Dedifferentiated amniotic fluid mesenchymal stem cell (primary cell): ENCODE results near the gene CCL20.
"Not testable (repeated sequence)": the region's sequence is repeated elsewhere in the genome, so short reads cannot be mapped to it uniquely, and the experiment has no call there.

Experiments used
- DNase-seq: peaks from one replicate; pipeline ENCODE4 v3.0.0-alpha.2; 2016; ENCODE audit errors: extremely low spot score

Gene CCL20

DNA sequence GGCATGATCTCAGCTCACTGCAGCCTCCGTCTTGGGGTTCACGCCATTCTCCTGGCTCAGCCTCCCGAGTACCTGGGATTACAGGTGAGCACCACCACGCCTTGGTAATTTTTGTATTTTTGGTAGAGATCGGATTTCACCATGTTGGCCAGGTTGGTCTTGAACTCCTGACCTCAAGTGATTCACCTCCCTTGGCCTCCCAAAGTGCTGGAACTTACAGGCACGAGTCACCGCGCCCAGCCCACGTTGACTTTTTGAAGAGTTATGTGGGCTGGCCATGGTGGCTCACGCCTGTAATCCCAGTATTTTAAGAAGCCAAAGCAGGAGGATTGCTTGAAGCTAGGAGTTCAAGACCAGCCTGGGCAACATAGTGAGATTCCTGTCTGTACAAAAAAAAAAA, 20.8 kb downstream of the CCL20 start:
- no peak for DNase-seq

DNA sequence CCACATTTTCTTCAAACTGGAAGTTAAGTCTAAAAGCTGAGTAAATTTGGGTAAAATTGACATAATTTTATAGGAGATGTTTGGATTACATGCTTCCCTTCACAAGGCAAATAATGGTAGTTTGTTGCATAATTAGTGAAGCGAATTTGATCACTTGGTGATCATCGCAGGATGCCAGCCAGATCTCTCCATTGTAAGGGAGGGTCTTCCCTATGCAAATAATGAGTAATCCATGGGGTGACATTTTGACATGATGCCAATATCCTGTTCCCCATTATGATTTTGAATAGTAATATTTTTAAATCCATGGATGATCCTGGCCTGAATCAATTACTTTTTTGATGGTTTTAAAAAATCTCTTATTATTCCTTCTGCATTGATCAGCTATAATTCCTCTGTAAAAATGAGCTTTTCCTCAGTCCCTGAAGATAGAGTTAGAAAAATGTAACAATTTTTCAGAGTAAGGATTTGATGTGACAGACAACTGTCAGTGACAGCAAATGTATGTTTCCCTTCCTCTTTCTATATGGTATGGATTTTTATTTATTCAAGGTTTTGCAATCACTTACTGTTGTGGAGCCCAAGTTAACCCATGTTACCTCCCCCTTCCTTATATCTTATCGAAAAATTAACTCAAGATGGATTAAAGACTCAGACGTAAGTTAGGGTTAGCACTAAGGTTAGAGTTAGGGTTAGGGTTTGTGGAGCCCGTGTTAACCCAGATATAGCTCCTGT, 21.4 kb downstream of the CCL20 start:
- no peak for DNase-seq

DNA sequence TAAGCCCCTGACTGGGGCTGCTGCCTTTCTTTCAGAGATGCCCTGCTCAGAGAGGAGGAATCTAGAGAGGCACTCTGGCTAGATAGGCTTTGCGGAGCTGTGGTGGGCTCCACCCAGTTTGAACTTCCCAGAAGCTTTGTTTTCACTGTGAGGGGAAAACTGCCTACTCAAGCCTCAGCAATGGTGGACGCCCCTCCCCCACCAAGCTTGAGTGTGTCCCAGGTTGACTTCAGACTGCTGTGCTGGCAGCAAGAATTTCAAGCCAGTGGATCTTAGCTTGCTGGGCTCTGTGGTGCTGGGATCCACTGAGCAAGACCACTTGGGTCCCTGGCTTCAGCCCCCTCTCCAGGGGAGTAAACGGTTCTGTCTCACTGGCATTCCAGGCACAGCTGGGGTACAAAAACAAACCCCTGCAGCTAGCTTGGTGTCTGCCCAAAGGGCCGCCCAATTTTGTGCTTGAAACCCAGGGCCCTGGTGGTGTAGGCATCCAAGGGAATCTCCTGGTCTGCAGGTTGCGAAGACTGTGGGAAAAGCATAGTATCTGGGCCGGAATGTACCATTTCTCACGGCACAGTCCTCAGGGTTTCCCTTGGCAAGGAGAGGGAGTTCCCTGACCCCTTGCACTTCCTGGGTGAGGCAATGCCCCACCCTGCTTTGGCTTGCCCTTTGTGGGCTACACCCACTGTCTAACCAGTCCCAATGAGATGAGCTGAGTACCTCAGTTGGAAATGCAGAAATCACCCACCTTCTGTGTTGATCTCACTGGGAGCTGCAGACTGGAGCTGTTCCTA, 25.9 kb downstream of the CCL20 start:
- not testable (repeated sequence) for DNase-seq

DNA sequence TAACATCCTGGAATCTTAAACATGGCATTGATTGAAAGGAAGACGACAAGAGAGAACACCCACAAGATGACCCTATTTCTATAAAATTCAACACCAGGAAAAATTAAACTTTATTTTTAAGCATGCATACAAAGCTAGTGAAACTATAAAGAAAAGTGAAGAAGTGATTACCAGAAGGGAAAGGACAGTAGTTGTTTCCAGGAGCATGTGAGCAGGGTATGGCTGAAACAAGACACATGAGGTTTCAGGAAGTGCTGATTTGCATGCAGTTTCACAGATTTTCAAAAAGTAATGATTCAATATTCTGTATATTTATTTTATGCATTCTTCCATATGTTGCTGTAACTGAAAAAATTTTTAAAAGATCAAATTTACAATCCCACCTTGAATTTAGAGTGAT, 33.2 kb downstream of the CCL20 start:
- no peak for DNase-seq

DNA sequence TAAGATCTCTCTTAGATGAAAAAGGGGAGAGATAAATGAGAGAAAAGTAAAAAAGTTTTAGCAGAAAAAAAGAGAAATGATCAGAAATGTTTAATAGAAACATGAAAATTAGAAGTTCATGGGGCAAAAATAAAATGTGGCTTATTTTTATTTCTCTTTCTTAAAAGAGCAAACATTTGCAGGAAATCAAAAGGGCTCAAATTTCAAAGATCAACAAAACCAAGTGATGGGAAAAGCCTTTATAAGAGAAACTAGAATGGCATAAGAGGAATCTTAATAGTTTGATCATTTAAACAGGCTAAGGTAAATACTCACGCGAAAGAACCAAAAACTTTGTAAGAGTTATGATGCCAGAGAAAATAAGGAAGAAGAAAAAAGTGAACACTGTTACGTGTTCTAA, 34.5 kb downstream of the CCL20 start:
- no peak for DNase-seq

DNA sequence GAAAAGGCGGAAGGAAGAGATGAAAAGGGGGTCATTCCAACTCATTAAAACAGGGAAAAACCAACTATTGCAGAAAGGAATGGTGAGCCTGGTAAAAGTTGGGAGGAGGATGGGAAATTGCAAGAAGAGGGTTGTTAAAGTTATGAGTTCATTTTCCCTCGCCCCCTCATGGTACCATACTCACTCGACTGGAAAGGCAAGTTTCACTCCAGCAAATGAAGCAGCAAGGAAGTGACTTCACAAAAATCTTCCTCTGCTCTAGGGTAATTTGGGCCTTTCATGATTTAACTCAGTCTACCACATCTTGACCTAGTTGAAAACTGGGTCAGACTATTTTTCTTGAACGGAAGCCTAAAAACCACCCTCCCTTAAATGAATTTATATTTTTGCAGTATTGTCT, 34.9 kb downstream of the CCL20 start:
- DNase-seq = no peak

DNA sequence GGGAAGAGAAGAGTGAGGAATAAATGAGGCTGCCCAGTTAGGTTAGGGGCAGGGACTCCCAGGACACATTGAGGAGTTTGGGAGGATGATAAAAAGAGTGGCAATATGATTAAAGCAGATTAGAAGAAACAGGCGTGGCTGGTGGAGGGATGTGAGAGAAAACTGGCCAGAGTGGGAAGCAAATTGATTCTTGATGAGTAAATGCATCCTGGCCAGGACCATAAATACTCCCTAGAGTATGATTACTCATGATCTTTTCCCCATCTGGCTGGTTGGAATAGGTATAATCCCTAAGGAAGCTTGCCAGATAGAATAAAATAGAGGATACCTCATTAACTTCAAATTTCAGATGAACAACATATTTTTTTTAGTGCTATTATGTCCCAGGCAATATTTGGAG, 36.3 kb downstream of the CCL20 start:
- DNase-seq = no peak

DNA sequence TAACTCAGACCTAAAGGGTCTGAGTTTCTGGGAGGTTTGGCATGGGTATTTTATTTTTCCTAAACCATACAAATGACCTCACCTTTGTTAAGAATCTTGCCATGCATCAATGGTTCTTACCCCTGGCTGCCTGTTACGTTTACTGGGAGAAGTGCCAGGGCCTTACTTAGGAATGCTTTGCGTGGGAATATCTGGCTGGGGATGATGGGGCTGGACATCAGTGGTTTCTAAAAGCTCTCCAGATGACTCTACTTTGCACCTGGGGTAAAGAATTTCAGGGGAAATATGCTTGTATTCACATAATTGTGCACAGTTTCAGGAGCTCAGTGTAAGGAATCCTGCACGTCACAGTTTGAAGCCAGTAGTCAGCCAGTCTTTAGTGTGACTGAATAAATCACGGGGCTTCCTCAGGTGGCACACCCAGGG, 39.6 kb downstream of the CCL20 start:
- peak; percentile 77 for DNase-seq

DNA sequence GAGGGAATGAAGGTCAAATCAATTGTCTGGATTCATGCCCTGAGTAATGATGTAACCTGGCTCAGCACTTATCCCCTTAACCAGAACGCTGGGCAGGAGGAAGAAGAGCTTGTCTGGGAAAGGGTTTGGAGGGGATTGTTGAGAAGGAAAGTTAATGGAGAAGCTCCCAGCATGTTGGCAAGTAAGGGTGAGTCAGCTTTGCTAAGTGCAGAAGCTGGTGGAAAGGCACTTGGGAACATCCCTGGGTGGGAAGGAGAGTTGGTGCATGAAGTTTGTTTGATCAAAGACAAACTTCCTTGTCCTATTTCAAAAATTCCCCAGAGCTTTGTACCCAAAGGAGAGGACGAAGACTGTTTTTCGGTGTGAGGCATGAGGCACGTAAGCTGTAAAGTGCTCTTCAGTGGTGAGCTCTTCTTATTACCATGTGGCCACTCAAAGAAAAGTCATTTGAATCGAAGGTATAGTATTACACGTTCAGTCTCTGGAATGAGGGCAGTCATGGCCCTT, 40.2 kb downstream of the CCL20 start:
- DNase-seq = no peak

DNA sequence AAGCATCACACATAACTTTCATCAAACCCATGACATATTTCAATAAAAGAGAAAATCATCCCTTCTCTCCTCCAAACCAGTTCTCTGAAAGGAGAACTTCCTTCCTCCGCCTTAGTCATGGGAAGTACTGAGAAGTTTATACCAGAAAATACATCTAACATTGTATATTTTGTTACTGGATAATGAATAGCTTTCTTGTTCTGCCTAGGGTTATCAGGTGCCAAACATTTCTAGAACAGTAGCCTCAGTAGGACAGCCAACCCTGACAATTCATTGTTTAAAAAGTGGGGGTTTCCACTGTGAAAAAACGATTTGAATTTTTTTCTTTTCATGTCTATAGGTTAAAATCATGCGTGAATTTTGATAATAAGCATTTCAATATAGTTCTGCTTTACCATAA, 41.8 kb downstream of the CCL20 start:
- no peak for DNase-seq

DNA sequence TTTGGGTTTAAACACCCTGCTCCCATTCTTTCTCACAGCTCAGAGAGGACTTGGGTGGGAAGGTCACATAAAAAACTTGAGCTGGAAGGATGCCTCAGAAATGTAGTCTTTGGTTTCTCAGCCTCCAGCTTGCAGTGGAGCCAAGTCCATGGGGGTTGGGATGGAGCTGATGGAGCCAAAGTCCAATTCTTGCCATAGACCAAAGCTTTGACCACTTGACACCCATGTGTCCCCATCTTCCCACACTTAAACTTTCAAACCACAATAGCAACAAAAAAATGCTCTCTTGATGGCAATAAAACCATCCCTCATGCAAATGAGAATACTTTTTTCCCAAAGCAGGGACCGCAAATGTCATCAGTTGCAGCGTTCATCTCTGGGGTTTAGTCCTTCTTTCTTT, 43.1 kb downstream of the CCL20 start:
- no peak for DNase-seq

DNA sequence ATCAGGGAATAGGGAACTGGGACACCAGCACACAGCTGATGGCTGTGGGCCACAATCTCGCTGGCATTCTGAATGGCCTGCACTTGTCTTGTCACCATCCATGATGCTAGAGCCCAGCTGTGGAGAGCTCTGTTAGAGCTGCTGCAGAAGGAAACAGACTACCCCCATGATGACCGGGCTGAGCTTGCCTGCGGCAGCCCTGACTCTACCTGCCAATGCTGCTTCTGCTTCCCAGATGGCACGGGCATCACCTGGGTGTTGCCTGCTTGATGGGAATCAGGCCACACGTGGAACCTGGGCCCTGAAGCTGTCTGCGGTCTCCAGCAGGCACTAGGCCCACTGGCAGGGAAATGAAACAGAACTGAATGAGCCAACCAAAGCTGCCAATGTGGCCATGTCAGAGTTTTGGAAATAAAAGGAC, 46.6 kb downstream of the CCL20 start:
- no peak for DNase-seq

DNA sequence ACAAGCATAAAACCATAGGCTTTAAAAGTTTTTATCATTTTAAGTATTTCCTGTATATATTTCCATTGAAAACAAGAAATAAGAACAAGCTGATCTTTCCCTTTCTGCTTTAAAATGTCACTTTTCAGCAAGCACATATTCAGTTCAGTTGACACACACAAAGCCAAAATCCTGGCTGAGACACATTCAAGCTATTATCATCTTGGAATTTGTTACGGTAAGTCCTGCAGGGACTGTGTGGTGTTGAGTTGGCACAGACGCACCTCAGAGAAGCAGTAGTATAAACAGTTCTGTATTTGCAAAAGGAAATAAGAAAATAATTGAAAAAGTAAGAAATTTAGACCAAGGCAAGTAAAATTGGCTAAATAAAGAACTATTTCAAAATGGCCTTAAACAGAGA, 47.4 kb downstream of the CCL20 start:
- DNase-seq = no peak

DNA sequence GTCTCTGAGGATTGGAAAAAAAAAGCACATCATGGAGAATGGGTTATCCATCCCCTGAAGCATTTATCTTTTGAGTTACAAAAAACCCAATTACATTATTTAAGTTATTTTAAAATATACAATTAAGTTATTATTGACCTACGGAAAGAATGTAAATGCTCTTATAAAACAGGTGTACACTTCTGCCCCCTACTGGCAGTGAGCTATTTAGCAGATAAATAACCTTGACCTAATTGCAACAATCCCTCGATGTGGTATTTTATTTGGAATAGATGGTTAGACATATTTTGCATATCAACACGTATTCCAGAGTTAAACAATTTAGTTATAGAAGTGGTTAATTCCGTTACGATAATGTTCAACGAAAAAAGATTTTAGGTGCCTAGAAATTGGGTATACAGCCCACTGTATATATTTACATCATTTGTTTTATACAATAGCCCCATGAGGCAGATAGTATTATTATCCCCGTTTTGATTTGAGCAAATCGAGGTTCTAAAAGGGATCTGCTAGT, 48.6 kb downstream of the CCL20 start:
- no peak for DNase-seq

DNA sequence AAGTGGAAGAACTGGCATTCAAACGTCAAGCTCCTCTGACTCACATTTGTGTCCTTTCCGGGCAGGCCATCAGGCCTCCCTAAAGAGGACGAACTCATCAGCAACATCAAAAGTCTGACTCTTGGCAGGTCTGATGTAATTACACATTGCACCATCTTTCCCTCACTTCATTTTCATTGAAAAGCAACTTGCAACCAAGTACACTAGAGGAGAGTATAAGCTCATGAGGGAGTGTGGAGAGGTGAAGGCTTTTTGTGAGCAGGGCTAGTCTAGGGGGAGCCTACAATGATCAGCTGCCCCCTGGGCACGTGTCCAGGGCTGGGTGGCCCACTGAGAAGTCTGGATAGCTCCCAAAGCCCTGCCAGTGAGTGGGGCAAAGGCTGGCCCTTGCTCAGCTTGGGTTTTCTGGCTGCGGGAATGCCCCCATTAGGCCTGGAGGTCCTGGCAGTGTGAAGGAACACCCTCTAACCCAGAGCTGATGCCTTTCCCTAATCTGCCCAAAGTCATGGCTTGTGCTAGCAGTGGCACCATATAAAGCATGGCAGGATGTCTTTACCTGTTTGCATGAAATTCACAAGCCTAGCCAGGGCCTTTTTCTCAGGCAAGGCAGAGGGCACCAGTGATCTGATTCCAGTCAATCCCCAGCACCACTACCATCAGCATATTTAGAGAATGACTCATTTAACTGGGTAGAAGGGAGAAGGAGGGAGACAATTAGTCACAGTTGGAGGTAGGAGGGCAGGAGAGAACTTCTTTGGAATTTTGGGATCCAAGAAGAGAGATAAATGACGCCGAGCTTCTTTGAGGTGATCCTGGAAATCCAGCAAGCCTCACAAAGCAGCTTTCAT, 49.3 kb downstream of the CCL20 start:
- peak; percentile 38 for DNase-seq

DNA sequence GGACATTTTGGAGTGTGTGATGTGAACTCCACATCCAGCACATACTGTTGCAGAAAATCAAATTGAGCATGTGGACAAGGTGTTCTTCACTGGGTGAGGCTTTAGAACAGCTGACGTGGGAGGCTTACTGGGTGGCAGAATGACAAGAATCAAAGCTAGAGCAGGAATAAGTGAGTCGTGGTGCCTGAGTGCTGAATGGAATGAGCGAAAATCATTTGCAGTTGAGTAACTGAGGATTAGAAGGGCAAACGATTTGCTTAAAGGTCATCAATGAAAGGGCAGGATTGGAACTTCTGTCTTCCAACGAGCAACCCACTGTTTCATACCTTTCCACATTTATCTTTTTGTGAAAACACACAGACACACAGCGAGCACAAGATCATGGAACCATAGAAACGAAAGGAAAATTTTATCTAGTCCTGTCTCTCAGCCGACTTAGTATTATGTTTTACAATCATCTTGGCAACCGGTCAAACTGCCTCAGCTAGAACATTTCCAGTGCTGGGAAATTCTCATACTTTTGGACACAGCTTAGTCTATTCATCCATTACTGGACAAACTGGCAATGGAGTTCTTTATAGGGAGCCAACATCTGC, 50.6 kb downstream of the CCL20 start:
- no peak for DNase-seq

DNA sequence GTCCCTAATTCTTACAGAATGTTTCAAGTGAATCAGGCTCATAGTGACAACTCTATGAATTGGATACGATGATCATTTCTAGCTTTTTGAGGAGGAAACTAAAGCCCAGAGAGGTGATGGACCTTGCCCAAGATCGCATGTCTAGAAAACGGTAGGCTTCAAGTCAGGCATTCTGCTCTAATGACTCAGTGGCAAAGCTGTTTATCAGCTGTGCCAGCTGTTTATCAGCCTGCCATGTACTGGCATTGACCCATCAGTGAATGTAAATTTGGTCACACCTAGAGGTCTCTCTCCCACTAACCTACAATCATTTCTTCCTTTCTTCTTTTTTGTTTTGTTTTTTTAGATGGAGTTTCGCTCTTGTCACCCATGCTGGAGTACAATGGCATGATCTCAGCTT, 51.6 kb downstream of the CCL20 start:
- no peak for DNase-seq
